ENCODE measurements around the gene CACTIN.
"Not testable (repeated sequence)": the region's sequence is repeated elsewhere in the genome, so short reads cannot be mapped to it uniquely, and the experiment has no call there.

The CACTIN gene

DNA sequence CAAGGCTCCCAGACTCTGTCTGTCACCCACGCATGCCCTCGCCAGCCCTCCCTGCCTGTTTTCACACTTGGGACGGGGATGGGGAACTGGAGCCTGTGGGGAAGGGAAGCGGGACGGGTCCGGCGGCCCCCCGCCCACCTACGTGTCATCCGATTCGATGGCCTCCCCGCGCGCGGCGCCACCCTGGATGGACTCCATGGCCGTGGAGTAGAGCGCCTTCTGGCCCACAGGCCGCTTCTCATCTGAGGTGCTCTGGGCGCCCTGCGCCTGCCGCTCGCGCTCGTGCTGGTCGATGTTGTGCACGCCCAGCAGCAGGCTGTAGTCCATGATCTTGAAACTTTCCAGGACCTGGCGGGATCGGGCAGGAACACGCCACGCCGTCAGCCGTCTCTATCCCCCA is 25.1 kb upstream of the CACTIN start:
- ChIA-PET POLR2A (no interaction called here), CTCF (no interaction called here)
- Histone ChIP-seq H3K27ac (ENCODE audit: insufficient read depth in 1 of 2, low read depth in 1 of 2, low read length in 2 of 2, poor library complexity in 1 of 2, severe bottlenecking in 2 of 2) (no peak overlapping the region), H3K9me3 (ENCODE audit: control extremely low read depth in 1 of 5, control insufficient read depth in 4 of 5, insufficient read depth in 2 of 5, low read depth in 1 of 5, low read length in 4 of 5) (no peaks in the 10 kb centered on the region), H3K4me1 (ENCODE audit: control extremely low read depth in 1 of 4, control insufficient read depth in 4 of 4, insufficient read depth in 4 of 4, low read length in 3 of 4) (no peaks in the 10 kb centered on the region), H3K27me3 (replicated peaks in 2 of 5; ENCODE audit: control insufficient read depth in 4 of 5, insufficient read depth in 5 of 5, low read length in 4 of 5) (no peaks in the 10 kb centered on the region), H3K36me3 (ENCODE audit: control insufficient read depth in 4 of 4, insufficient read depth in 4 of 4, low read length in 3 of 4) (peaks cover 0 to 58% (median 20%) of the 10 kb centered on the region in 4 experiments), H3K4me3 (ENCODE audit: control insufficient read depth in 1 of 7, extremely low read depth in 1 of 7, insufficient read depth in 4 of 7, low read depth in 2 of 7, low read length in 6 of 7) (no peak overlapping the region)
- no peak for DNase-seq
- WGBS (ENCODE audit: insufficient coverage): 99% methylated on average over 33 of the region's 33 CpGs

GRCh38 chr19:3649888-3650287 is 23.3 kb upstream of the CACTIN start:
- H3K36me3 ChIP-seq (ENCODE audit: control insufficient read depth in 4 of 4, insufficient read depth in 4 of 4, low read length in 3 of 4): peaks cover 0 to 52% (median 27%) of the 10 kb centered on the region in 4 experiments

DNA sequence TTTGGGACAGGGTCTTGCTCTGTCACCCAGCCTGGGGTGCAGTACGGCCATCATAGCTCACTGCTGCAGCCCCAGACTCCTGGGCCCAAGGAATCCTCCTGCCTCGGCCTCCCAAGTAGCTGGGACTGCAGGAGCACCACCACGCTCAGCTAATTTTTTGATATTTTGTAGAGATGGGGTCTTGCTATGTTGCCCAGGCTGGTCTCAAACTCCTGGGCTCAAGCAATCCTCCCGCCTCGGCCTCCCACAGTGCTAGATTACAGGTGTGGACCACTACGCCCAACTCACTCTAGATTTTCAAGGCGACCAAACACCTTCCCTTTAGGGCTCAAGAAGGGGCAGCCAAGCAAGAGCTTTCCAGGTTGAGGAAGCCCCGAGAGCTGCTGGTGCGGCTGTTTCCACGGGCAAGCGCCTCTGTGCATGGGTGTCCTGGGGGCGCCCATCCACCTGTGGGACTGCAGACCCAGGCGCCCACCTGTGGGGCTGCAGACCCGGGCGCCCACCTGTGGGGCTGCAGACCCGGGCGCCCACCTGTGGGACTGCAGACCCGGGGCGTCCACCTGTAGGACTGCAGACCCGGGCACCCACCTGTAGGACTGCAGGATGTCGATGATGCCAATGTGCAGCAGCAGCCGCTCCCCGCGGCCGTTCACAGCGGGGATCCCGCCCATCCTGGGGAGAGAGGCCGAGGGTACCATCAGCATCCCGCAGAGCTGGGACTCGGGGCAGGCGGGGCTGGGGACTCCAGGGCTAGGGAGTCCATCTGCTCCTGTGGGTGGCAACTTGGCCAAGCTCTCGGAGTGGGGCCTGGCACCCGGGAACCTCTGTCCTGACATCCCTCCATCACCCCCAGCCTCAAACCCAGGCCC is 21.7 kb upstream of the CACTIN start:
- CTCF ChIA-PET: no interaction called here
- POLR2A ChIA-PET: no interaction called here

More at GRCh38 chr19:3649888-3650287, 23.3 kb upstream of the CACTIN start:
- Histone ChIP-seq H3K27ac (ENCODE audit: insufficient read depth in 1 of 2, low read depth in 1 of 2, low read length in 2 of 2, poor library complexity in 1 of 2, severe bottlenecking in 2 of 2) (no peak overlapping the region), H3K27me3 (replicated peaks in 2 of 5; ENCODE audit: control insufficient read depth in 4 of 5, insufficient read depth in 5 of 5, low read length in 4 of 5) (no peaks in the 10 kb centered on the region), H3K9me3 (ENCODE audit: control extremely low read depth in 1 of 5, control insufficient read depth in 4 of 5, insufficient read depth in 2 of 5, low read depth in 1 of 5, low read length in 4 of 5) (no peaks in the 10 kb centered on the region), H3K4me1 (ENCODE audit: control extremely low read depth in 1 of 4, control insufficient read depth in 4 of 4, insufficient read depth in 4 of 4, low read length in 3 of 4) (no peaks in the 10 kb centered on the region), H3K4me3 (ENCODE audit: control insufficient read depth in 1 of 7, extremely low read depth in 1 of 7, insufficient read depth in 4 of 7, low read depth in 2 of 7, low read length in 6 of 7) (no peak overlapping the region)
- WGBS (ENCODE audit: insufficient coverage): 96% methylated on average over 14 of the region's 16 CpGs
- ChIA-PET CTCF (no interaction called here), POLR2A (no interaction called here)
- DNase-seq: no peak

DNA sequence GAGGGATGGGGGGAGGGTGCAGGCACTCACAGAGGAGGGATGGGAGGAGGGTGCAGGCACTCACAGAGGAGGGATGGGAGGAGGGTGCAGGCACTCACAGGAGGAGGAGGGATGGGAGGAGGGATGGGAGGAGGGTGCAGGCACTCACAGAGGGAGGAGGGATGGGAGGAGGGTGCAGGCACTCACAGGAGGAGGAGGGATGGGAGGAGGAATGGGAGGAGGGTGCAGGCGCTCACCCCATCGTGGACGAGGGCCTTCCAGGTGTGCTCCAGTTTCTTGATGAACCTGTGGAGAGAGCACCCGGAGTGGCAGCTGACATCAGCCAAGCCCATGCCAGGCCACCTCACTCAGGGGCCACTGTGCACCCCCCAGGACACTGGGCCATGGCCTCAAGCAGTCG is 20.5 kb upstream of the CACTIN start:
- POLR2A ChIA-PET, CTCF ChIA-PET: not testable (repeated sequence)
- H3K36me3 ChIP-seq (ENCODE audit: control insufficient read depth in 4 of 4, insufficient read depth in 4 of 4, low read length in 3 of 4): peaks cover 0 to 44% (median 26%) of the 10 kb centered on the region in 4 experiments

More for the DNA sequence above, 21.7 kb upstream of the CACTIN start:
- Histone ChIP-seq H3K9me3 (ENCODE audit: control extremely low read depth in 1 of 5, control insufficient read depth in 4 of 5, insufficient read depth in 2 of 5, low read depth in 1 of 5, low read length in 4 of 5) (no peaks in the 10 kb centered on the region), H3K27me3 (replicated peaks in 2 of 5; ENCODE audit: control insufficient read depth in 4 of 5, insufficient read depth in 5 of 5, low read length in 4 of 5) (no peaks in the 10 kb centered on the region), H3K4me1 (ENCODE audit: control extremely low read depth in 1 of 4, control insufficient read depth in 4 of 4, insufficient read depth in 4 of 4, low read length in 3 of 4) (no peaks in the 10 kb centered on the region), H3K4me3 (ENCODE audit: control insufficient read depth in 1 of 7, extremely low read depth in 1 of 7, insufficient read depth in 4 of 7, low read depth in 2 of 7, low read length in 6 of 7) (no peak overlapping the region), H3K36me3 (ENCODE audit: control insufficient read depth in 4 of 4, insufficient read depth in 4 of 4, low read length in 3 of 4) (peaks cover 0 to 49% (median 29%) of the 10 kb centered on the region in 4 experiments), H3K27ac (ENCODE audit: insufficient read depth in 1 of 2, low read depth in 1 of 2, low read length in 2 of 2, poor library complexity in 1 of 2, severe bottlenecking in 2 of 2) (no peak overlapping the region)
- DNase-seq: no peak
- WGBS (ENCODE audit: insufficient coverage): 98% methylated on average over 23 of the region's 33 CpGs

DNA sequence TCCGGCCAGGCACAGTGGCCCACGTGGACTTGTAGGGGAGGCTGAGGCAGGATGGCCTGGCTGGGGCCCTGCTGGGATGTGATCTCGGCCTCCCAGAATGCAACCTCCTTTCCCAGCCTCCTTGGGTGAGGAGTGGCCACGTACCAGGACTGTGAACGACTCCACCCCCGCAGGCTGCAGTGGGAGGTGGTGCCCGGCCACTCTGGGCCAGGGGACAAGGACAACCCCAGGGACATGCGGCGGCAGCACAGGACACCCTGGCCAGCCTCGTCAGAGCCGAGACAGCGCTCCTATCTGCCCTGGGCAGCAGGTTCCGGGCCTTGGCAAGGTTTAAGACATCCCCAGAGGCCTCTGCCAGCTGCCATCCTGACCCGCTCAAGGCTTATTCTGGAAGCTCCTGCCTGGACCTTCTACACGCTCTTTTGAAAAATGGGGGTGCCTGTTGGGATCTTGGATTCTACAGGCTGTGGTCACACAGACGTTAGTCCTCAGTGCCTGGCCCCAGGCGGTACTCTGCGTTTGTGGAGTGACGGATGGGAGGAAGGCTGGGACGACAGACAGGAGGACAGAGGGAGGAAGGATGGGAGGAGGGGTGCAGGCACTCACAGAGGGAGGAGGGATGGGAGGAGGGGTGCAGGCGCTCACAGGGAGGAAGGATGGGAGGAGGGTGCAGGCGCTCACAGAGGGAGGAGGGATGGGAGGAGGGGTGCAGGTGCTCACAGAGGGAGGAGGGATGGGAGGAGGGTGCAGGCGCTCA is 19.9 kb upstream of the CACTIN start:
- ChIA-PET CTCF (no interaction called here), POLR2A (no interaction called here)
- H3K4me1 ChIP-seq (ENCODE audit: control extremely low read depth in 1 of 4, control insufficient read depth in 4 of 4, insufficient read depth in 4 of 4, low read length in 3 of 4): no peaks in the 10 kb centered on the region
- H3K27me3 ChIP-seq (replicated peaks in 2 of 5; ENCODE audit: control insufficient read depth in 4 of 5, insufficient read depth in 5 of 5, low read length in 4 of 5): no peaks in the 10 kb centered on the region
- no peak for DNase-seq
- peaks cover 0 to 42% (median 25%) of the 10 kb centered on the region in 4 experiments for H3K36me3 ChIP-seq (ENCODE audit: control insufficient read depth in 4 of 4, insufficient read depth in 4 of 4, low read length in 3 of 4)
- WGBS (ENCODE audit: insufficient coverage): 97% methylated on average over 20 of the region's 23 CpGs
- H3K4me3 ChIP-seq (ENCODE audit: control insufficient read depth in 1 of 7, extremely low read depth in 1 of 7, insufficient read depth in 4 of 7, low read depth in 2 of 7, low read length in 6 of 7): no peak overlapping the region
- H3K27ac ChIP-seq (ENCODE audit: insufficient read depth in 1 of 2, low read depth in 1 of 2, low read length in 2 of 2, poor library complexity in 1 of 2, severe bottlenecking in 2 of 2): no peak overlapping the region
- H3K9me3 ChIP-seq (ENCODE audit: control extremely low read depth in 1 of 5, control insufficient read depth in 4 of 5, insufficient read depth in 2 of 5, low read depth in 1 of 5, low read length in 4 of 5): no peaks in the 10 kb centered on the region

More for the DNA sequence above, 20.5 kb upstream of the CACTIN start:
- H3K27me3 ChIP-seq (replicated peaks in 2 of 5; ENCODE audit: control insufficient read depth in 4 of 5, insufficient read depth in 5 of 5, low read length in 4 of 5); H3K9me3 ChIP-seq (ENCODE audit: control extremely low read depth in 1 of 5, control insufficient read depth in 4 of 5, insufficient read depth in 2 of 5, low read depth in 1 of 5, low read length in 4 of 5); H3K27ac ChIP-seq (ENCODE audit: insufficient read depth in 1 of 2, low read depth in 1 of 2, low read length in 2 of 2, poor library complexity in 1 of 2, severe bottlenecking in 2 of 2); H3K4me3 ChIP-seq (ENCODE audit: control insufficient read depth in 1 of 7, extremely low read depth in 1 of 7, insufficient read depth in 4 of 7, low read depth in 2 of 7, low read length in 6 of 7); H3K4me1 ChIP-seq (ENCODE audit: control extremely low read depth in 1 of 4, control insufficient read depth in 4 of 4, insufficient read depth in 4 of 4, low read length in 3 of 4); DNase-seq: not testable (repeated sequence)
- WGBS (ENCODE audit: insufficient coverage): 97% methylated on average over 5 of the region's 5 CpGs

GRCh38 chr19:3645726-3646125 is 19.1 kb upstream of the CACTIN start:
- no peaks in the 10 kb centered on the region for H3K9me3 ChIP-seq (ENCODE audit: control extremely low read depth in 1 of 5, control insufficient read depth in 4 of 5, insufficient read depth in 2 of 5, low read depth in 1 of 5, low read length in 4 of 5)
- DNase-seq: no peak
- ChIA-PET CTCF (no interaction called here), POLR2A (no interaction called here)
- no peak overlapping the region for H3K4me3 ChIP-seq (ENCODE audit: control insufficient read depth in 1 of 7, extremely low read depth in 1 of 7, insufficient read depth in 4 of 7, low read depth in 2 of 7, low read length in 6 of 7)
- H3K4me1 ChIP-seq (ENCODE audit: control extremely low read depth in 1 of 4, control insufficient read depth in 4 of 4, insufficient read depth in 4 of 4, low read length in 3 of 4): no peaks in the 10 kb centered on the region
- WGBS (ENCODE audit: insufficient coverage): over 99% methylated on average over 11 of the region's 21 CpGs
- H3K27ac ChIP-seq (ENCODE audit: insufficient read depth in 1 of 2, low read depth in 1 of 2, low read length in 2 of 2, poor library complexity in 1 of 2, severe bottlenecking in 2 of 2): no peak overlapping the region
- peaks cover 0 to 41% (median 23%) of the 10 kb centered on the region in 4 experiments for H3K36me3 ChIP-seq (ENCODE audit: control insufficient read depth in 4 of 4, insufficient read depth in 4 of 4, low read length in 3 of 4)
- no peaks in the 10 kb centered on the region for H3K27me3 ChIP-seq (replicated peaks in 2 of 5; ENCODE audit: control insufficient read depth in 4 of 5, insufficient read depth in 5 of 5, low read length in 4 of 5)

DNA sequence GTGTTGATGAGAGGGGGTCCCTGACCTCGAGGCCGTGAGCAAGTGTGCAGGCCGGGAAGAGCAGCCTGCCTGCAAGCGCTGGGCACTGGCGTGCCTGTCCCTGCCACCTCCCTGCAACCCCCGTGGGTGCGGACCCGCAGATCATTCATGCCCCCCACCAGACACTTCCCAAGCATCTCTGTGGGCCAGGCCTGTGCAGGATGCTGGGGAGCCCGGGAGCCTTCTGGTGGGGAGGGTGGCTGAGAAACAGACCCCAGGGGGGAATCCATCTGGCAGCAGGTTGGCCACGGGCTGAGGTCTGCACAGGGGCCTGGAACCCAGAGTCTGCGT is 18.4 kb upstream of the CACTIN start:
- peaks cover 0 to 38% (median 23%) of the 10 kb centered on the region in 4 experiments for H3K36me3 ChIP-seq (ENCODE audit: control insufficient read depth in 4 of 4, insufficient read depth in 4 of 4, low read length in 3 of 4)
- H3K27ac ChIP-seq (ENCODE audit: insufficient read depth in 1 of 2, low read depth in 1 of 2, low read length in 2 of 2, poor library complexity in 1 of 2, severe bottlenecking in 2 of 2): no peak overlapping the region
- 98% methylated on average over 9 of the region's 11 CpGs for WGBS (ENCODE audit: insufficient coverage)
- H3K9me3 ChIP-seq (ENCODE audit: control extremely low read depth in 1 of 5, control insufficient read depth in 4 of 5, insufficient read depth in 2 of 5, low read depth in 1 of 5, low read length in 4 of 5): no peaks in the 10 kb centered on the region
- H3K4me1 ChIP-seq (ENCODE audit: control extremely low read depth in 1 of 4, control insufficient read depth in 4 of 4, insufficient read depth in 4 of 4, low read length in 3 of 4): no peaks in the 10 kb centered on the region
- H3K27me3 ChIP-seq (replicated peaks in 2 of 5; ENCODE audit: control insufficient read depth in 4 of 5, insufficient read depth in 5 of 5, low read length in 4 of 5): no peaks in the 10 kb centered on the region
- no peak overlapping the region for H3K4me3 ChIP-seq (ENCODE audit: control insufficient read depth in 1 of 7, extremely low read depth in 1 of 7, insufficient read depth in 4 of 7, low read depth in 2 of 7, low read length in 6 of 7)
- ChIA-PET CTCF (no interaction called here), POLR2A (no interaction called here)
- no peak for DNase-seq
